Hypothalamus (tissue), 51 donors: Measurements from ENCODE around the gene LZIC.

Experiments
- DNase-seq, 51 donors: peaks; one replicate each; lab custom pipeline; 2025; lab: John Stamatoyannopoulos, UW

Gene LZIC

GRCh38 chr1:9910423-9911178, 32.6 kb downstream of the LZIC start:
- DNase-seq = peak; percentile 57 to 100 (median 99)

- DNase-seq = no peak
These were observed 33.1 kb downstream of the LZIC start, which contains the start of gene CTNNBIP1 for GRCh38 chr1:9910076-9910422. Gene CTNNBIP1 (minus strand): TSS chr1:9910269. CDS start chr1:9872064, 38,205 bp downstream.

GRCh38 chr1:9909234-9910046, 33.8 kb downstream of the LZIC start:
- DNase-seq = peak in 2 of 51 donors; percentile 17 to 38

- DNase-seq = no peak
These were observed 34.3 kb downstream of the LZIC start for GRCh38 chr1:9908871-9909233.

GRCh38 chr1:9907441-9907840, 35.8 kb downstream of the LZIC start:
- no peak for DNase-seq

- no peak for DNase-seq
These were observed 36.7 kb downstream of the LZIC start for GRCh38 chr1:9906466-9906865.

- DNase-seq = no peak
These were observed 38.2 kb downstream of the LZIC start for GRCh38 chr1:9905010-9905409.

- no peak for DNase-seq
These were observed 38.6 kb downstream of the LZIC start for GRCh38 chr1:9904596-9904995.

GRCh38 chr1:9903801-9904527, 39.2 kb downstream of the LZIC start:
- no peak for DNase-seq

- DNase-seq = peak in 2 of 51 donors; percentile 17 to 21
These were observed 41.1 kb downstream of the LZIC start for GRCh38 chr1:9902060-9902452.

GRCh38 chr1:9901148-9902059, 41.8 kb downstream of the LZIC start:
- peak in 2 of 51 donors; percentile 11 to 16 for DNase-seq

GRCh38 chr1:9900142-9901043, 42.8 kb downstream of the LZIC start:
- DNase-seq = peak in 38 of 51 donors; percentile 11 to 69 (median 40)

GRCh38 chr1:9894115-9894514, 49.1 kb downstream of the LZIC start:
- DNase-seq = no peak

GRCh38 chr1:9892563-9893528, 50.3 kb downstream of the LZIC start:
- peak in 1 of 51 donors; percentile 11 for DNase-seq

- DNase-seq = no peak
These were observed 52.0 kb downstream of the LZIC start for GRCh38 chr1:9891207-9891606.

GRCh38 chr1:9890224-9890731, 52.9 kb downstream of the LZIC start:
- DNase-seq = peak in 6 of 51 donors; percentile 13 to 22 (median 18)

- no peak for DNase-seq
These were observed 53.8 kb downstream of the LZIC start for GRCh38 chr1:9889411-9889810.

- no peak for DNase-seq
These were observed 54.3 kb downstream of the LZIC start for GRCh38 chr1:9888886-9889285.
